WTC11 (cell line): ENCODE results near the gene MRM3. TPM values are rescaled to one million over a fixed set of nuclear protein-coding genes. Genes with fewer than 3 reads are reported as not detected.
A peak's percentile ranks its signal among the peaks of the same experiment; 100 is the strongest.

Source experiments
- ATAC-seq: fragments of 200-7000 bp; cut with Tn5 transposase; 2 replicates; pipeline ENCODE4 v1.10.0; 2021; ENCODE audit warnings: mild to moderate bottlenecking, moderate library complexity
- CTCF ChIA-PET: fragments of 300-600 bp; sonication (Branson Sonifier 250); formaldehyde crosslinking; loops from one replicate; lab custom pipeline; 2021; ENCODE audit warnings: antibody characterized with exemption; lab: Charles Lee
- POLR2A ChIA-PET: fragments of 350-600 bp; sonication (Branson Sonifier 250); formaldehyde crosslinking; loops from one replicate; lab custom pipeline; 2021; ENCODE audit warnings: antibody characterized with exemption; lab: Charles Lee
- DNase-seq: peaks from one replicate; pipeline ENCODE4 v3.0.0; 2021; ENCODE audit warnings: low spot score
- H3K27ac Mint-ChIP-seq: 2 replicates; pipeline ENCODE4 v1.8.0; 2021; ENCODE audit warnings: mixed read lengths
- H3K27me3 Mint-ChIP-seq: 2 replicates; pipeline ENCODE4 v1.8.0; 2021; ENCODE audit warnings: low read depth, mild to moderate bottlenecking, moderate library complexity, mixed read lengths
- H3K36me3 Mint-ChIP-seq: 2 replicates; pipeline ENCODE4 v1.8.0; 2021; ENCODE audit warnings: mixed read lengths
- H3K4me1 Mint-ChIP-seq: 2 replicates; pipeline ENCODE4 v1.8.0; 2022; ENCODE audit warnings: mixed read lengths
- H3K4me3 Mint-ChIP-seq: 2 replicates; pipeline ENCODE4 v1.8.0; 2021; ENCODE audit warnings: mild to moderate bottlenecking, moderate library complexity, mixed read lengths
- H3K9me3 Mint-ChIP-seq: 2 replicates; pipeline ENCODE4 v1.8.0; 2021; ENCODE audit warnings: mixed read lengths
- EMX1 ChIP-seq: fragments of 250-450 bp; sonication (Bioruptor Pico); IDR thresholded peaks from 2 replicates; pipeline ENCODE4 v1.8.0; 2021; ENCODE audit warnings: mild to moderate bottlenecking
- GTF2I ChIP-seq: fragments of 250-450 bp; sonication (Bioruptor Pico); conservative IDR thresholded peaks from 2 replicates; pipeline ENCODE4 v1.4.0; 2021; ENCODE audit warnings: mild to moderate bottlenecking
- IRF2 ChIP-seq: sonication (generic); formaldehyde crosslinking; IDR thresholded peaks from 2 replicates; pipeline ENCODE4 v1.8.0; 2022; ENCODE audit warnings: low read depth, missing genetic modification reagents, borderline replicate concordance
- MXD4 ChIP-seq: fragments of 250-450 bp; sonication (Bioruptor Pico); IDR thresholded peaks from 2 replicates; pipeline ENCODE4 v1.8.0; 2021; ENCODE audit warnings: mild to moderate bottlenecking, moderate library complexity, borderline replicate concordance
- SOX15 ChIP-seq: fragments of 250-450 bp; sonication (Bioruptor Pico); IDR thresholded peaks from 2 replicates; pipeline ENCODE4 v1.9.0; 2021; ENCODE audit warnings: mild to moderate bottlenecking
- SP1 ChIP-seq: sonication (generic); formaldehyde crosslinking; conservative IDR thresholded peaks from 2 replicates; pipeline ENCODE4 v1.8.1; 2022; ENCODE audit warnings: missing genetic modification reagents
- TP53 ChIP-seq: sonication (generic); formaldehyde crosslinking; IDR thresholded peaks from 2 replicates; pipeline ENCODE4 v1.8.1; 2023; ENCODE audit warnings: mild to moderate bottlenecking, missing genetic modification reagents
- ZNF121 ChIP-seq: sonication (generic); formaldehyde crosslinking; IDR thresholded peaks from 2 replicates; pipeline ENCODE4 v1.8.0; 2023; ENCODE audit warnings: missing genetic modification reagents
- ZNF232 ChIP-seq: sonication (generic); formaldehyde crosslinking; IDR thresholded peaks from 2 replicates; pipeline ENCODE4 v1.8.0; 2022; ENCODE audit warnings: mild to moderate bottlenecking, missing genetic modification reagents
- total RNA-seq: library from RNA; stranded (reverse); gene quantifications from 3 replicates; pipeline ENCODE4 v1.2.3, GENCODE V29; 2021
- TF ChIP-seq, protein P1 (sequence below): sonication (generic); formaldehyde crosslinking; IDR thresholded peaks from 2 replicates; pipeline ENCODE4 v1.8.1; 2023; ENCODE audit warnings: mild to moderate bottlenecking, missing genetic modification reagents
- TF ChIP-seq, protein P2 (sequence below): sonication (generic); formaldehyde crosslinking; IDR thresholded peaks from 2 replicates; pipeline ENCODE4 v1.8.1; 2023; ENCODE audit warnings: mild to moderate bottlenecking, missing genetic modification reagents
- TF ChIP-seq, protein P3 (sequence below): fragments of 250-450 bp; sonication (Bioruptor Pico); conservative IDR thresholded peaks from 2 replicates; pipeline ENCODE4 v1.9.0; 2021; ENCODE audit warnings: mild to moderate bottlenecking
- TF ChIP-seq, protein P4 (sequence below): fragments of 250-450 bp; sonication (Bioruptor Pico); IDR thresholded peaks from 2 replicates; pipeline ENCODE4 v1.9.0; 2021; ENCODE audit warnings: mild to moderate bottlenecking, borderline replicate concordance
- TF ChIP-seq, protein P5 (sequence below): sonication (generic); formaldehyde crosslinking; IDR thresholded peaks from 2 replicates; pipeline ENCODE4 v1.8.0; 2022; ENCODE audit warnings: mild to moderate bottlenecking, missing genetic modification reagents
- TF ChIP-seq, protein P6 (sequence below): sonication (generic); formaldehyde crosslinking; conservative IDR thresholded peaks from 2 replicates; pipeline ENCODE4 v1.8.1; 2022; ENCODE audit warnings: mild to moderate bottlenecking, missing genetic modification reagents
- TF ChIP-seq, protein P7 (sequence below): sonication (generic); formaldehyde crosslinking; IDR thresholded peaks from 2 replicates; pipeline ENCODE4 v1.8.0; 2022; ENCODE audit warnings: mild to moderate bottlenecking, missing genetic modification reagents

Gene MRM3
- total RNA-seq, 1 experiment from 2014 or later, result 25.0 TPM

DNA sequence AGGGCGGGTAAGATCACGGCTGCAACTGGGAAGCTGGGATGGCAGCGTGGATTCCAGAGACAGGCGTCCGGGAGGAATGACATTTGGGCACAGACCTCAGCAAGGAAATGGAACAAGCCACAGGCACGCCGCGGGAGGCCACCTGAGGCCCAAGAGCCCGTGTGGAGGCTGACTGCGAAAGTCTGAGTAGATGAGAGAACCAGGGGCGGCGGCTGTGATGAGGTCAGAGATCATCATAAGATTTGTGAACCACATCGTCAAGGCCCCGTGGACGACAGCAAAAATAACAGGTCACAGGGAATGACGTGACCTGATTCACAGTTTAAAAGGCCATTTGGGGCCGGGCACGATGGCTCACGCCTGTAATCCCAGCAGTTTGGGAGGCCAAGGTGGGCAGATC is 48.2 kb downstream of the MRM3 start:
- TF ChIP-seq, protein P1, sequence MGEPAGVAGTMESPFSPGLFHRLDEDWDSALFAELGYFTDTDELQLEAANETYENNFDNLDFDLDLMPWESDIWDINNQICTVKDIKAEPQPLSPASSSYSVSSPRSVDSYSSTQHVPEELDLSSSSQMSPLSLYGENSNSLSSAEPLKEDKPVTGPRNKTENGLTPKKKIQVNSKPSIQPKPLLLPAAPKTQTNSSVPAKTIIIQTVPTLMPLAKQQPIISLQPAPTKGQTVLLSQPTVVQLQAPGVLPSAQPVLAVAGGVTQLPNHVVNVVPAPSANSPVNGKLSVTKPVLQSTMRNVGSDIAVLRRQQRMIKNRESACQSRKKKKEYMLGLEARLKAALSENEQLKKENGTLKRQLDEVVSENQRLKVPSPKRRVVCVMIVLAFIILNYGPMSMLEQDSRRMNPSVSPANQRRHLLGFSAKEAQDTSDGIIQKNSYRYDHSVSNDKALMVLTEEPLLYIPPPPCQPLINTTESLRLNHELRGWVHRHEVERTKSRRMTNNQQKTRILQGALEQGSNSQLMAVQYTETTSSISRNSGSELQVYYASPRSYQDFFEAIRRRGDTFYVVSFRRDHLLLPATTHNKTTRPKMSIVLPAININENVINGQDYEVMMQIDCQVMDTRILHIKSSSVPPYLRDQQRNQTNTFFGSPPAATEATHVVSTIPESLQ, result no peak
- TF ChIP-seq, protein P2, sequence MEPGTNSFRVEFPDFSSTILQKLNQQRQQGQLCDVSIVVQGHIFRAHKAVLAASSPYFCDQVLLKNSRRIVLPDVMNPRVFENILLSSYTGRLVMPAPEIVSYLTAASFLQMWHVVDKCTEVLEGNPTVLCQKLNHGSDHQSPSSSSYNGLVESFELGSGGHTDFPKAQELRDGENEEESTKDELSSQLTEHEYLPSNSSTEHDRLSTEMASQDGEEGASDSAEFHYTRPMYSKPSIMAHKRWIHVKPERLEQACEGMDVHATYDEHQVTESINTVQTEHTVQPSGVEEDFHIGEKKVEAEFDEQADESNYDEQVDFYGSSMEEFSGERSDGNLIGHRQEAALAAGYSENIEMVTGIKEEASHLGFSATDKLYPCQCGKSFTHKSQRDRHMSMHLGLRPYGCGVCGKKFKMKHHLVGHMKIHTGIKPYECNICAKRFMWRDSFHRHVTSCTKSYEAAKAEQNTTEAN (CRISPR knock-in tag), result no peak
- TF ChIP-seq SOX15 (no peak), ZNF232 (CRISPR knock-in tag) (no peak), GTF2I (CRISPR knock-in tag) (no peak)
- TF ChIP-seq, protein P3, sequence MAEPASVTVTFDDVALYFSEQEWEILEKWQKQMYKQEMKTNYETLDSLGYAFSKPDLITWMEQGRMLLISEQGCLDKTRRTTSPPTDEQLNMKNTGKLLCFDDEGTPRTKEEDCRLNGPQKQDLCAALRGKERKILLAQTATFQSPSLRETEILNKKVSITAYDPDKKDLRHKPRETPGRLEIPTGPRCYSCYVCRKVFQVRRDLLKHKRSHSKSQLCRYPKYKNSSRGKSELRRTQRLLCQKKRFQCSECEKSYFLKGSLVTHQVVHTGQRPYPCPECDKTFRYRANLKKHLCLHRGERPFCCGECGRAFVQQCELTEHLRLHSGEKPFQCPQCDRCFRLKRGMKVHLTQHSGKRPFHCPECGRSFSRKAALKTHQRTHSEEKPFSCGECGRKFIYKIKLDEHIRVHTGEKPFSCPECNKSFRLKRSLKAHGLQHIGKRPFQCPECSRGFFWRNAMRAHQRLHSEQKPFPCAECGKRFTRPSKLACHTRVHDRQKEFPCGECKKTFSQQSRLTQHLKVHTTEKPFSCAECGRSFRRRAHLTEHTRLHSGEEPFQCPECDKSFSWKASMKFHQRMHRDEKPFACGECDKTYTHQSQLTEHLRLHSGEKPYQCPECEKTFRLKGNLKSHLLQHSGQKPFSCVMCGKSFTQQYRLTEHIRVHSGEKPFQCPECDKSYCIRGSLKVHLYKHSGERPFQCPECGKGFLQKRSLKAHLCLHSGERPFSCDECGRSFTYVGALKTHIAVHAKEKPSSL, result no peak
- ChIA-PET POLR2A (interaction anchor here (0.5 kb wide), 1 partner anchor 57 kb away, joined by 3 read pairs; no protein-coding TSS in a partner anchor), CTCF (interaction anchor here (0.9 kb wide), 3 partner anchors 49 to 151 kb away, joined by 3 to 4 read pairs (median 3); no protein-coding TSS in a partner anchor)
- Mint-ChIP-seq H3K4me1 (peaks cover 10% of the 10 kb centered on the region), H3K27ac (peak overlapping the region; percentile 58; the same call in 1 of the 2 replicates), H3K36me3 (peaks cover 8% of the 10 kb centered on the region; the same call in 1 of the 2 replicates), H3K4me3 (no peak overlapping the region), H3K9me3 (peaks cover 10% of the 10 kb centered on the region; the same call in 1 of the 2 replicates), H3K27me3 (no peaks in the 10 kb centered on the region)
- ATAC-seq, result no peak
- no peak for DNase-seq

DNA sequence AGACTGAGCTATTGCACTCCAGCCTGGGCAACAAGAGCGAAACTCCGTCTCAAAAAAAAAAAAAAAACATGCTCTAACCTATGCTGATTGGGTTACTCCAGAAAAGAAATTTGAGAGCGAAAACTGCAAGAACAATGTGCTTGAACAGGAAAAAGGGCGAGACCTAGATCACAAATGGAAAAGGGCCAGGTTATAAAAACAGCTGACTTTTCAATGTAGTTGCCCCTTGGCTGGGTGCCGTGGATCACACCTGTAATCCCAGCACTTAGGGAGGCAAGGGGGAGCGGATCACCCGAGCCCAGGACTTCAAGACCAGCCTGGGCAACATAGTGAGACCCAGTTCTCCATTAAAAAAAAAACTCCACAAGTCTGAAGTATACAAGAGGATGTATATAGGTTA is 48.8 kb downstream of the MRM3 start:
- no peak for ATAC-seq
- DNase-seq, result no peak
- peaks cover 10% of the 10 kb centered on the region; the same call in 1 of the 2 replicates for H3K9me3 Mint-ChIP-seq
- peak overlapping the region; percentile 71; the same call in 1 of the 2 replicates for H3K27ac Mint-ChIP-seq
- CTCF ChIA-PET, result interaction anchor here (0.9 kb wide), 3 partner anchors 48 to 150 kb away, joined by 3 to 4 read pairs (median 3); no protein-coding TSS in a partner anchor
- H3K27me3 Mint-ChIP-seq, result no peaks in the 10 kb centered on the region
- no peak overlapping the region for H3K4me3 Mint-ChIP-seq
- H3K4me1 Mint-ChIP-seq, result peaks cover 11% of the 10 kb centered on the region
- peaks cover 4% of the 10 kb centered on the region; the same call in 1 of the 2 replicates for H3K36me3 Mint-ChIP-seq
- POLR2A ChIA-PET, result no interaction called here
- TF ChIP-seq SP1 (CRISPR knock-in tag), result no peak
- TF ChIP-seq, protein P4, sequence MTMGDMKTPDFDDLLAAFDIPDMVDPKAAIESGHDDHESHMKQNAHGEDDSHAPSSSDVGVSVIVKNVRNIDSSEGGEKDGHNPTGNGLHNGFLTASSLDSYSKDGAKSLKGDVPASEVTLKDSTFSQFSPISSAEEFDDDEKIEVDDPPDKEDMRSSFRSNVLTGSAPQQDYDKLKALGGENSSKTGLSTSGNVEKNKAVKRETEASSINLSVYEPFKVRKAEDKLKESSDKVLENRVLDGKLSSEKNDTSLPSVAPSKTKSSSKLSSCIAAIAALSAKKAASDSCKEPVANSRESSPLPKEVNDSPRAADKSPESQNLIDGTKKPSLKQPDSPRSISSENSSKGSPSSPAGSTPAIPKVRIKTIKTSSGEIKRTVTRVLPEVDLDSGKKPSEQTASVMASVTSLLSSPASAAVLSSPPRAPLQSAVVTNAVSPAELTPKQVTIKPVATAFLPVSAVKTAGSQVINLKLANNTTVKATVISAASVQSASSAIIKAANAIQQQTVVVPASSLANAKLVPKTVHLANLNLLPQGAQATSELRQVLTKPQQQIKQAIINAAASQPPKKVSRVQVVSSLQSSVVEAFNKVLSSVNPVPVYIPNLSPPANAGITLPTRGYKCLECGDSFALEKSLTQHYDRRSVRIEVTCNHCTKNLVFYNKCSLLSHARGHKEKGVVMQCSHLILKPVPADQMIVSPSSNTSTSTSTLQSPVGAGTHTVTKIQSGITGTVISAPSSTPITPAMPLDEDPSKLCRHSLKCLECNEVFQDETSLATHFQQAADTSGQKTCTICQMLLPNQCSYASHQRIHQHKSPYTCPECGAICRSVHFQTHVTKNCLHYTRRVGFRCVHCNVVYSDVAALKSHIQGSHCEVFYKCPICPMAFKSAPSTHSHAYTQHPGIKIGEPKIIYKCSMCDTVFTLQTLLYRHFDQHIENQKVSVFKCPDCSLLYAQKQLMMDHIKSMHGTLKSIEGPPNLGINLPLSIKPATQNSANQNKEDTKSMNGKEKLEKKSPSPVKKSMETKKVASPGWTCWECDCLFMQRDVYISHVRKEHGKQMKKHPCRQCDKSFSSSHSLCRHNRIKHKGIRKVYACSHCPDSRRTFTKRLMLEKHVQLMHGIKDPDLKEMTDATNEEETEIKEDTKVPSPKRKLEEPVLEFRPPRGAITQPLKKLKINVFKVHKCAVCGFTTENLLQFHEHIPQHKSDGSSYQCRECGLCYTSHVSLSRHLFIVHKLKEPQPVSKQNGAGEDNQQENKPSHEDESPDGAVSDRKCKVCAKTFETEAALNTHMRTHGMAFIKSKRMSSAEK (CRISPR knock-in tag), result no peak
- TF ChIP-seq TP53, result no peak
- TF ChIP-seq ZNF232 (CRISPR knock-in tag), result no peak
- TF ChIP-seq MXD4, result no peak
- TF ChIP-seq, protein P3, result no peak
- no peak for TF ChIP-seq EMX1 (CRISPR knock-in tag)
- TF ChIP-seq IRF2, result no peak
- no peak for TF ChIP-seq ZNF121 (CRISPR knock-in tag)
- TF ChIP-seq, protein P5, sequence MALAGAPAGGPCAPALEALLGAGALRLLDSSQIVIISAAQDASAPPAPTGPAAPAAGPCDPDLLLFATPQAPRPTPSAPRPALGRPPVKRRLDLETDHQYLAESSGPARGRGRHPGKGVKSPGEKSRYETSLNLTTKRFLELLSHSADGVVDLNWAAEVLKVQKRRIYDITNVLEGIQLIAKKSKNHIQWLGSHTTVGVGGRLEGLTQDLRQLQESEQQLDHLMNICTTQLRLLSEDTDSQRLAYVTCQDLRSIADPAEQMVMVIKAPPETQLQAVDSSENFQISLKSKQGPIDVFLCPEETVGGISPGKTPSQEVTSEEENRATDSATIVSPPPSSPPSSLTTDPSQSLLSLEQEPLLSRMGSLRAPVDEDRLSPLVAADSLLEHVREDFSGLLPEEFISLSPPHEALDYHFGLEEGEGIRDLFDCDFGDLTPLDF (CRISPR knock-in tag), result no peak
- TF ChIP-seq, protein P6, sequence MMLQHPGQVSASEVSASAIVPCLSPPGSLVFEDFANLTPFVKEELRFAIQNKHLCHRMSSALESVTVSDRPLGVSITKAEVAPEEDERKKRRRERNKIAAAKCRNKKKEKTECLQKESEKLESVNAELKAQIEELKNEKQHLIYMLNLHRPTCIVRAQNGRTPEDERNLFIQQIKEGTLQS (CRISPR knock-in tag), result no peak
- TF ChIP-seq, protein P7, sequence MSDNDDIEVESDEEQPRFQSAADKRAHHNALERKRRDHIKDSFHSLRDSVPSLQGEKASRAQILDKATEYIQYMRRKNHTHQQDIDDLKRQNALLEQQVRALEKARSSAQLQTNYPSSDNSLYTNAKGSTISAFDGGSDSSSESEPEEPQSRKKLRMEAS (CRISPR knock-in tag), result no peak
